Anterior cingulate cortex (tissue), 58 donors: Measurements from ENCODE around the gene LDB2.
A peak's percentile ranks its signal among the peaks of the same experiment; 100 is the strongest.

Source experiments
- DNase-seq, 58 donors: peaks; one replicate each; lab custom pipeline; 2025; lab: John Stamatoyannopoulos, UW

The LDB2 gene

GRCh38 chr4:16765546-16765945, 132.9 kb downstream of the LDB2 start:
- DNase-seq, result no peak

GRCh38 chr4:16764622-16765021, 133.8 kb downstream of the LDB2 start:
- DNase-seq, result peak in 6 of 58 donors; percentile 4 to 28 (median 10)

GRCh38 chr4:16760617-16761363, 137.7 kb downstream of the LDB2 start:
- no peak for DNase-seq

GRCh38 chr4:16759931-16760582, 138.4 kb downstream of the LDB2 start:
- no peak for DNase-seq

GRCh38 chr4:16758816-16759215, 139.6 kb downstream of the LDB2 start:
- DNase-seq, result no peak

GRCh38 chr4:16758255-16758654, 140.2 kb downstream of the LDB2 start:
- DNase-seq, result no peak

GRCh38 chr4:16757080-16757521, 141.3 kb downstream of the LDB2 start:
- peak in 14 of 58 donors; percentile 7 to 41 (median 17) for DNase-seq

- no peak for DNase-seq
These were observed 144.3 kb downstream of the LDB2 start for GRCh38 chr4:16754104-16754503.

GRCh38 chr4:16752150-16752549, 146.3 kb downstream of the LDB2 start:
- no peak for DNase-seq

- DNase-seq, result no peak
These were observed 147.4 kb downstream of the LDB2 start for GRCh38 chr4:16750882-16751642.

GRCh38 chr4:16750216-16750615, 148.2 kb downstream of the LDB2 start:
- DNase-seq, result no peak

- DNase-seq, result no peak
These were observed 152.6 kb downstream of the LDB2 start for GRCh38 chr4:16745887-16746286.

- DNase-seq, result peak in 1 of 58 donors; percentile 3
These were observed 153.3 kb downstream of the LDB2 start for GRCh38 chr4:16745009-16745635.

- DNase-seq, result no peak
These were observed 157.2 kb downstream of the LDB2 start for GRCh38 chr4:16741287-16741686.

- DNase-seq, result peak in 1 of 58 donors; percentile 1
These were observed 158.3 kb downstream of the LDB2 start for GRCh38 chr4:16739997-16740624.

GRCh38 chr4:16738558-16738957, 159.9 kb downstream of the LDB2 start:
- no peak for DNase-seq

- DNase-seq, result peak in 5 of 58 donors; percentile 3 to 45 (median 12)
These were observed 164.9 kb downstream of the LDB2 start for GRCh38 chr4:16733509-16733908.

- no peak for DNase-seq
These were observed 165.7 kb downstream of the LDB2 start for GRCh38 chr4:16732741-16733140.

- DNase-seq, result no peak
These were observed 166.6 kb downstream of the LDB2 start for GRCh38 chr4:16731776-16732380.
